IMR-90 (cell line): ENCODE results near the gene GNG12. TPM values are rescaled to one million over a fixed set of nuclear protein-coding genes. Genes with fewer than 3 reads are reported as not detected.

Source experiments
- ATAC-seq: fragments of 200-7000 bp; cut with Tn5 transposase; 2 replicates; pipeline ENCODE4 v1.9.1; 2020; ENCODE audit warnings: low read depth, mild to moderate bottlenecking, moderate library complexity
- BruUV-seq: library from RNA; stranded (reverse); fragments of 400-500 nt; replicated peaks from 2 replicates; lab custom pipeline; 2021; lab: Mats Ljungman, UMichigan
- CTCF ChIA-PET: fragments of 300-600 bp; formaldehyde crosslinking; extraction: SDS; loops from one replicate; lab custom pipeline; 2021; ENCODE audit warnings: antibody characterized with exemption; lab: Yijun Ruan, JAX
- POLR2A ChIA-PET: fragments of 300-600 bp; sonication (Branson Sonifier 250); formaldehyde crosslinking; loops from one replicate; lab custom pipeline; 2022; ENCODE audit warnings: antibody characterized with exemption; ENCODE audit not compliant: unreplicated experiment; lab: Charles Lee
- DNase-seq: peaks from one replicate; pipeline ENCODE4 v3.0.0; 2013
- H2AFZ ChIP-seq: replicated peaks from 2 replicates; pipeline ENCODE3; 2013; ENCODE audit warnings: low read length, mild to moderate bottlenecking; ENCODE audit not compliant: poor library complexity
- H2AK5ac ChIP-seq: 2 replicates; pipeline ENCODE4 v1.6.1; 2013; ENCODE audit warnings: low read depth, low read length, inconsistent platforms
- H2AK9ac ChIP-seq: replicated peaks from 2 replicates; pipeline ENCODE3; 2013; ENCODE audit warnings: mild to moderate bottlenecking, low read depth, low read length, moderate library complexity; ENCODE audit not compliant: poor library complexity
- H2BK120ac ChIP-seq: 2 replicates; pipeline ENCODE4 v1.6.1; 2013; ENCODE audit warnings: low read depth, low read length, inconsistent platforms
- H2BK15ac ChIP-seq: 3 replicates; pipeline ENCODE4 v1.6.1; 2013; ENCODE audit warnings: low read depth, low read length, inconsistent platforms
- H2BK20ac ChIP-seq: 2 replicates; pipeline ENCODE4 v1.6.1; 2013; ENCODE audit warnings: low read depth, mild to moderate bottlenecking, inconsistent platforms, low read length, moderate library complexity
- H2BK5ac ChIP-seq: 2 replicates; pipeline ENCODE4 v1.6.1; 2013; ENCODE audit warnings: mild to moderate bottlenecking, low read depth, low read length, inconsistent platforms; ENCODE audit not compliant: poor library complexity, severe bottlenecking
- H3K14ac ChIP-seq: replicated peaks from 2 replicates; pipeline ENCODE4 v1.6.1; 2013; ENCODE audit warnings: low read depth, low read length, inconsistent platforms
- H3K18ac ChIP-seq: 2 replicates; pipeline ENCODE4 v1.6.1; 2013; ENCODE audit warnings: low read depth, low read length, control low read depth
- H3K23ac ChIP-seq: 2 replicates; pipeline ENCODE4 v1.6.1; 2013; ENCODE audit warnings: low read depth, low read length, inconsistent platforms
- H3K27ac ChIP-seq: 2 replicates; pipeline ENCODE4 v1.5.1; 2013; ENCODE audit warnings: mild to moderate bottlenecking, control low read depth, low read length; ENCODE audit not compliant: insufficient read depth
- H3K27me3 ChIP-seq: 2 replicates; pipeline ENCODE4 v1.6.1; 2013; ENCODE audit warnings: low read length; ENCODE audit not compliant: control insufficient read depth, insufficient read depth
- H3K36me3 ChIP-seq: 2 replicates; pipeline ENCODE4 v1.6.1; 2013; ENCODE audit warnings: low read length, mixed read lengths; ENCODE audit not compliant: control insufficient read depth, insufficient read depth
- H3K4ac ChIP-seq: 2 replicates; pipeline ENCODE4 v1.6.1; 2013; ENCODE audit warnings: low read depth, low read length, inconsistent platforms
- H3K4me1 ChIP-seq: 2 replicates; pipeline ENCODE4 v1.6.1; 2013; ENCODE audit warnings: low read length, mixed read lengths; ENCODE audit not compliant: control insufficient read depth, insufficient read depth
- H3K4me2 ChIP-seq: 2 replicates; pipeline ENCODE4 v1.6.1; 2013; ENCODE audit warnings: low read depth, mild to moderate bottlenecking, control low read depth, low read length, moderate library complexity
- H3K4me3 ChIP-seq: 2 replicates; pipeline ENCODE4 v1.5.1; 2013; ENCODE audit warnings: low read depth, mild to moderate bottlenecking, control low read depth, low read length, moderate library complexity; ENCODE audit not compliant: insufficient read depth
- H3K56ac ChIP-seq: 2 replicates; pipeline ENCODE4 v1.6.1; 2013; ENCODE audit warnings: low read length, inconsistent platforms; ENCODE audit not compliant: insufficient read depth; ENCODE audit errors: extremely low read depth
- H3K79me1 ChIP-seq, 2 experiments: 2 replicates each; pipeline ENCODE4 v1.6.1; 2013; ENCODE audit warnings: low read length in 2 of 2, inconsistent platforms in 1 of 2, low read depth in 1 of 2
- H3K9ac ChIP-seq: 2 replicates; pipeline ENCODE4 v1.6.1; 2013; ENCODE audit warnings: low read depth, low read length, control low read depth
- H3K9me1 ChIP-seq: 2 replicates; pipeline ENCODE4 v1.6.1; 2013; ENCODE audit warnings: low read length, inconsistent platforms; ENCODE audit not compliant: insufficient read depth
- H3K9me3 ChIP-seq: 2 replicates; pipeline ENCODE4 v1.6.1; 2013; ENCODE audit warnings: low read length; ENCODE audit not compliant: control insufficient read depth, insufficient read depth
- H4K20me1 ChIP-seq: 2 replicates; pipeline ENCODE4 v1.6.1; 2013; ENCODE audit warnings: low read length, inconsistent platforms; ENCODE audit not compliant: insufficient read depth
- H4K5ac ChIP-seq: 2 replicates; pipeline ENCODE4 v1.6.1; 2013; ENCODE audit warnings: mild to moderate bottlenecking, low read depth, low read length, control low read depth
- H4K8ac ChIP-seq, 2 experiments: 2 replicates each; pipeline ENCODE4 v1.6.1; 2013; ENCODE audit warnings: low read depth in 2 of 2, low read length in 2 of 2, control low read depth in 1 of 2, inconsistent platforms in 1 of 2
- H4K91ac ChIP-seq: 2 replicates; pipeline ENCODE4 v1.6.1; 2013; ENCODE audit warnings: low read depth, low read length, inconsistent platforms; ENCODE audit not compliant: insufficient read depth
- FOS ChIP-seq: fragments of 150-350 bp; IDR thresholded peaks from 2 replicates; pipeline ENCODE4 v1.6.1; 2016; ENCODE audit warnings: low read depth, low read length
- NFE2L2 ChIP-seq: fragments of 150-350 bp; IDR thresholded peaks from 2 replicates; pipeline ENCODE4 v1.6.1; 2016; ENCODE audit warnings: low read depth, mild to moderate bottlenecking, low read length
- WGBS, 2 experiments: methylation state at CpG; one replicate each; pipeline versions ENCODE4 v1.1.5 to v1.1.7; 2013; ENCODE audit warnings: missing lambda C conversion rate in 2 of 2; ENCODE audit not compliant: insufficient read length in 1 of 2; ENCODE audit errors: extremely low coverage in 2 of 2; 5-methylcytosine and 5-hydroxymethylcytosine counted together
- dilution Hi-C: fragments of 300-500 bp; cut with HindIII; formaldehyde crosslinking; loops from one replicate; pipeline ENCODE4 v1.14.3; 2018; ENCODE audit warnings: low sequenced_read_pairs; ENCODE audit not compliant: unreplicated experiment
- in situ Hi-C: fragments of 300-500 bp; cut with MboI; formaldehyde crosslinking; loops from 3 replicates; pipeline ENCODE4 v1.14.3; 2019; ENCODE audit warnings: low sequenced_read_pairs, inconsistent platforms, mixed read lengths
- intact Hi-C: fragments of 100-400 bp; cut with micrococcal nuclease; formaldehyde crosslinking; loops from 2 replicates; pipeline ENCODE4 v1.10.0; 2022
- polyA plus RNA-seq, 3 experiments: library from polyadenylated mRNA; depleted of rRNA; stranded (reverse); fragments of >200 nt; gene quantifications; 2 replicates each; pipeline ENCODE4 v1.2.3, GENCODE V29; 2012; ENCODE audit warnings: low replicate concordance in 1 of 3
- total RNA-seq: library from RNA; depleted of rRNA; stranded (reverse); fragments of >200 nt; gene quantifications from 2 replicates; pipeline ENCODE4 v1.2.3, GENCODE V29; 2012

GNG12 gene
- total and polyA plus RNA-seq, 2 of the 4 experiments (the other 2 are of a cell fraction), result 92.3 to 132 TPM

DNA sequence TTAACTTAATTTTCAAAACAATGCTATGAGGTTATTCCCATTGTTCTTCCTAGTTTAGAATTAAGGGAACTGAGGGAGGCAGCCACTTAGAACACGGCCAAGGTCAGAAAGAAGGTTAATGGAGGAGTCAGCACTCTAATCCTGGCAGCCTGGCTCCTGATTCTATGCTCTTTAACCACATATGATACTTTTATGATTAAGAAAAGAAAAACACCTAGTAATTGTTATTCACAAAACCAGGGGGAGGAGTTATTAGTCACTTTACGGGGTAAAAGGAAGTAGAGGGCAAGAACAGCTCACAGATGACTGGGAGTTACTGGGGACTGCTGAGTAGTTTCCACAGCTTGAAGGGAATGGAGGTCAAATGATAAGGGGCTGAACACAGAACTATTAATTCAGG, 109.6 kb downstream of the GNG12 start:
- no peaks in the 10 kb centered on the region for H3K27me3 ChIP-seq
- peaks cover 15% of the 10 kb centered on the region for H3K4me1 ChIP-seq
- H2BK15ac ChIP-seq, result no peak overlapping the region
- no peak overlapping the region for H3K9ac ChIP-seq
- H3K79me1 ChIP-seq, result peaks cover 37 to 78% of the 10 kb centered on the region in 2 experiments
- ATAC-seq, result peak; percentile 65; the same call in 1 of the 2 replicates
- H2AK5ac ChIP-seq, result no peak overlapping the region
- no peak overlapping the region for H3K4me2 ChIP-seq
- ChIA-PET POLR2A (no interaction called here), CTCF (no interaction called here)
- no peak overlapping the region for H2BK5ac ChIP-seq
- H3K4ac ChIP-seq, result no peak overlapping the region
- 0 out of 2 replicates have a peak, but pooled peaks cover 2% of the 10 kb centered on the region for H3K36me3 ChIP-seq
- H3K9me3 ChIP-seq, result no peaks in the 10 kb centered on the region
- in situ Hi-C loops, result no loop called here
- H3K56ac ChIP-seq, result no peak overlapping the region
- intact Hi-C loops, result no loop called here
- TF ChIP-seq NFE2L2 (no peak), FOS (0 out of 2 replicates have a peak, but pooled peaks have one; percentile 21)
- no peak overlapping the region for H2BK20ac ChIP-seq
- no peak overlapping the region for H3K23ac ChIP-seq
- H3K4me3 ChIP-seq, result no peak overlapping the region
- no peak overlapping the region for H4K91ac ChIP-seq
- no TSS peak for BruUV-seq
- H4K5ac ChIP-seq, result no peak overlapping the region
- peak; percentile 73 for DNase-seq
- WGBS, 2 experiments, result no CpG with 5 or more reads among the region's 2 CpGs
- peaks cover 20% of the 10 kb centered on the region for H3K9me1 ChIP-seq
- H2AFZ ChIP-seq, result no peak overlapping the region
- H3K27ac ChIP-seq, result no peak overlapping the region
- H4K8ac ChIP-seq, result no peak overlapping the region
- H3K14ac ChIP-seq, result 0 out of 2 replicates have a peak overlapping the region, but pooled peaks have one; percentile 10
- no peak overlapping the region for H2BK120ac ChIP-seq
- H2AK9ac ChIP-seq, result no peak overlapping the region
- no peak overlapping the region for H3K18ac ChIP-seq
- dilution Hi-C loops, result no loop called here
- H4K20me1 ChIP-seq, result peaks cover 14% of the 10 kb centered on the region; the same call in 1 of the 2 replicates
